HG03280 (cell line): Measurements from ENCODE around the gene FKBP10.
"Not testable (repeated sequence)": the region's sequence is repeated elsewhere in the genome, so short reads cannot be mapped to it uniquely, and the experiment has no call there.

ENCODE experiments used
- ATAC-seq: cut with Tn5 transposase; IDR thresholded peaks from one replicate; pipeline ENCODE4 v1.9.1; 2021; ENCODE audit warnings: mild to moderate bottlenecking, moderate library complexity; ENCODE audit not compliant: unreplicated experiment

FKBP10 gene

GRCh38 chr17:41810659-41811548 is 1.9 kb upstream of the FKBP10 start:
- no peak for ATAC-seq

GRCh38 chr17:41811549-41812380 is 1.0 kb upstream of the FKBP10 start, which contains the start of gene P3H4:
Gene P3H4 (minus strand): TSS chr17:41811949. CDS start chr17:41811915, 34 bp downstream.
- peak; percentile 70 for ATAC-seq

GRCh38 chr17:41813152-41813680 is 412 bp downstream of the FKBP10 start:
- ATAC-seq, result no peak

- ATAC-seq, result no peak
Observed at GRCh38 chr17:41813699-41814124, 908 bp downstream of the FKBP10 start.

- no peak for ATAC-seq
Observed at GRCh38 chr17:41814195-41814594, 1.4 kb downstream of the FKBP10 start.

- no peak for ATAC-seq
Observed at GRCh38 chr17:41816637-41817320, 4.0 kb downstream of the FKBP10 start.

- ATAC-seq, result no peak
Observed at GRCh38 chr17:41818024-41818423, 5.2 kb downstream of the FKBP10 start.

- ATAC-seq, result no peak
Observed at GRCh38 chr17:41821776-41822175, 9.0 kb downstream of the FKBP10 start.

GRCh38 chr17:41822216-41823140 is 9.7 kb downstream of the FKBP10 start:
- ATAC-seq, result no peak

- no peak for ATAC-seq
Observed at GRCh38 chr17:41823141-41823524, 10.3 kb downstream of the FKBP10 start.

- no peak for ATAC-seq
Observed at GRCh38 chr17:41823580-41823979, 10.8 kb downstream of the FKBP10 start.

GRCh38 chr17:41824086-41824485 is 11.3 kb downstream of the FKBP10 start:
- ATAC-seq, result no peak

GRCh38 chr17:41825175-41825845 is 12.5 kb downstream of the FKBP10 start:
- no peak for ATAC-seq

- ATAC-seq, result not testable (repeated sequence)
Observed at GRCh38 chr17:41829961-41830360, 17.2 kb downstream of the FKBP10 start.

GRCh38 chr17:41835214-41835799 is 22.5 kb downstream of the FKBP10 start:
- ATAC-seq, result peak; percentile 33

GRCh38 chr17:41835800-41836549 is 23.2 kb downstream of the FKBP10 start, which contains the start of gene NT5C3B:
Gene NT5C3B (minus strand): TSS chr17:41836232. CDS start chr17:41836193, 39 bp downstream.
- ATAC-seq, result peak; percentile 77

GRCh38 chr17:41836550-41837196 is 23.9 kb downstream of the FKBP10 start:
- ATAC-seq, result no peak
